Parathyroid adenoma (tissue), 2 donors: ENCODE data around the gene CHD3.

ENCODE experiments used
- H2AFZ ChIP-seq: fragments of 300-600 bp; sonication (generic); one replicate; pipeline ENCODE4 v1.7.0; 2017; ENCODE audit warnings: antibody characterized with exemption, mild to moderate bottlenecking
- H3K27ac ChIP-seq: fragments of 300-600 bp; sonication (generic); one replicate; pipeline ENCODE4 v1.7.0; 2017
- H3K27me3 ChIP-seq: fragments of 300-600 bp; sonication (generic); one replicate; pipeline ENCODE4 v1.7.0; 2017; ENCODE audit warnings: low read length; ENCODE audit not compliant: control insufficient read depth, insufficient read depth
- H3K36me3 ChIP-seq: fragments of 300-600 bp; sonication (generic); one replicate; pipeline ENCODE4 v1.7.0; 2017; ENCODE audit warnings: low read length; ENCODE audit not compliant: control insufficient read depth, insufficient read depth
- H3K4me1 ChIP-seq: fragments of 300-600 bp; sonication (generic); one replicate; pipeline ENCODE4 v1.7.0; 2017; ENCODE audit warnings: control low read depth
- H3K4me2 ChIP-seq: fragments of 300-600 bp; sonication (generic); one replicate; pipeline ENCODE4 v1.7.0; 2017; ENCODE audit warnings: low read length
- H3K4me3 ChIP-seq: fragments of 300-600 bp; sonication (generic); one replicate; pipeline ENCODE4 v1.7.0; 2017; ENCODE audit warnings: low read depth, low read length
- H3K79me2 ChIP-seq: fragments of 300-600 bp; sonication (generic); one replicate; pipeline ENCODE4 v1.7.0; 2017; ENCODE audit warnings: control low read depth
- H3K9ac ChIP-seq: fragments of 300-600 bp; sonication (generic); one replicate; pipeline ENCODE4 v1.7.0; 2017; ENCODE audit warnings: mild to moderate bottlenecking
- H3K9me3 ChIP-seq: fragments of 300-600 bp; sonication (generic); one replicate; pipeline ENCODE4 v1.7.0; 2017; ENCODE audit warnings: low read length; ENCODE audit not compliant: control insufficient read depth
- CTCF ChIP-seq: fragments of 300-600 bp; sonication (generic); IDR thresholded peaks from one replicate; pipeline ENCODE4 v1.7.0; 2017; ENCODE audit warnings: antibody characterized with exemption, mild to moderate bottlenecking
- donor health status: primary hyperparathyroidism.

Gene CHD3

GRCh38 chr17:7961421-7961820, 72.8 kb downstream of the CHD3 start:
- TF ChIP-seq CTCF = no peak
- Histone ChIP-seq H2AFZ (no peak overlapping the region), H3K36me3 (no peaks in the 10 kb centered on the region), H3K27me3 (no peaks in the 10 kb centered on the region), H3K27ac (no peak overlapping the region), H3K9me3 (no peaks in the 10 kb centered on the region), H3K4me3 (no peak overlapping the region), H3K9ac (no peak overlapping the region), H3K4me2 (no peak overlapping the region), H3K79me2 (no peaks in the 10 kb centered on the region), H3K4me1 (no peaks in the 10 kb centered on the region)
